HG03159 (cell line): ENCODE data around the gene NUDT3.

Experiments used
- ATAC-seq: cut with Tn5 transposase; IDR thresholded peaks from one replicate; pipeline ENCODE4 v1.9.1; 2021; ENCODE audit warnings: mild to moderate bottlenecking, moderate library complexity; ENCODE audit not compliant: unreplicated experiment

NUDT3 gene

GRCh38 chr6:34230653-34231371, 161.7 kb downstream of the NUDT3 start:
- ATAC-seq: no peak

GRCh38 chr6:34229877-34230276, 162.6 kb downstream of the NUDT3 start:
- ATAC-seq: no peak
